Panc1 (cell line): ENCODE data around the gene GPRIN1. TPM values are rescaled to one million over a fixed set of nuclear protein-coding genes. Genes with fewer than 3 reads are reported as not detected.

Experiments used
- ATAC-seq: fragments of 200-7000 bp; cut with Tn5 transposase; 2 replicates; pipeline ENCODE4 v1.9.1; 2020; ENCODE audit warnings: mild to moderate bottlenecking, moderate library complexity
- BruUV-seq: library from RNA; stranded (reverse); fragments of 400-500 nt; replicated peaks from 2 replicates; lab custom pipeline; 2021; lab: Mats Ljungman, UMichigan
- CTCF ChIA-PET: fragments of 300-600 bp; sonication (Branson Sonifier 250); formaldehyde crosslinking; loops from one replicate; lab custom pipeline; 2022; ENCODE audit warnings: antibody characterized with exemption; lab: Charles Lee
- POLR2A ChIA-PET: fragments of 300-600 bp; sonication (Branson Sonifier 250); formaldehyde crosslinking; loops from one replicate; lab custom pipeline; 2022; ENCODE audit warnings: antibody characterized with exemption; lab: Charles Lee
- DNase-seq: peaks from one replicate; pipeline ENCODE4 v3.0.0-alpha.2; 2010; ENCODE audit warnings: low read depth, low spot score
- H3K27ac ChIP-seq: 2 replicates; pipeline ENCODE4 v1.5.1; 2011; ENCODE audit warnings: mild to moderate bottlenecking, low read length, inconsistent platforms
- H3K27me3 ChIP-seq: fragments of 200-500 bp; sonication (Bioruptor generic); 2 replicates; pipeline ENCODE4 v1.6.0; 2014; ENCODE audit warnings: low read length, inconsistent platforms; ENCODE audit not compliant: control insufficient read depth, insufficient read depth
- H3K36me3 ChIP-seq: fragments of 200-500 bp; sonication (Bioruptor generic); 2 replicates; pipeline ENCODE4 v1.5.1; 2014; ENCODE audit warnings: inconsistent platforms, mild to moderate bottlenecking, low read length, moderate library complexity; ENCODE audit not compliant: control insufficient read depth, insufficient read depth
- H3K4me1 ChIP-seq: 2 replicates; pipeline ENCODE4 v1.5.1; 2011; ENCODE audit warnings: inconsistent platforms, mild to moderate bottlenecking, low read length, moderate library complexity; ENCODE audit not compliant: control insufficient read depth, insufficient read depth
- H3K4me3 ChIP-seq, 2 experiments: 2 replicates each; pipeline ENCODE4 v1.5.1; 2011 to 2012; ENCODE audit warnings: low read depth in 2 of 2, low read length in 2 of 2, mild to moderate bottlenecking in 2 of 2, inconsistent platforms in 1 of 2, moderate library complexity in 1 of 2
- H3K9me3 ChIP-seq: fragments of 200-500 bp; sonication (Bioruptor generic); 2 replicates; pipeline ENCODE4 v1.5.1; 2014; ENCODE audit warnings: low read depth, mild to moderate bottlenecking, inconsistent platforms, low read length, moderate library complexity; ENCODE audit not compliant: control insufficient read depth, insufficient read depth
- POLR2AphosphoS5 ChIP-seq: IDR thresholded peaks from 2 replicates; pipeline ENCODE4 v1.6.1; 2012; ENCODE audit warnings: mild to moderate bottlenecking, low read depth, low read length, moderate library complexity
- SIN3A ChIP-seq: IDR thresholded peaks from 2 replicates; pipeline ENCODE4 v1.6.1; 2012; ENCODE audit warnings: low read depth, mild to moderate bottlenecking, low read length, moderate library complexity, borderline replicate concordance; ENCODE audit not compliant: insufficient read depth
- TCF7L2 ChIP-seq: IDR thresholded peaks from 2 replicates; pipeline ENCODE4 v1.6.1; 2011; ENCODE audit warnings: mild to moderate bottlenecking, low read depth, low read length, inconsistent platforms
- in situ Hi-C: cut with HindIII; loops from 2 replicates; pipeline ENCODE4 v1.10.0; 2016; ENCODE audit warnings: low sequenced_read_pairs, low pct_unique_long_range_greater_than_20kb
- intact Hi-C: fragments of 100-400 bp; cut with micrococcal nuclease; formaldehyde crosslinking; loops from one replicate; pipeline ENCODE4 v1.10.0; 2022; ENCODE audit not compliant: unreplicated experiment
- total RNA-seq: library from RNA; stranded (reverse); gene quantifications from one replicate; pipeline ENCODE4 v1.2.1, GENCODE V29; 2021; ENCODE audit not compliant: unreplicated experiment
- TF ChIP-seq, protein P1 (sequence below): fragments of 450-650 bp; IDR thresholded peaks from 2 replicates; pipeline ENCODE4 v1.5.1; 2017; ENCODE audit warnings: mild to moderate bottlenecking
- TF ChIP-seq, protein P2 (sequence below), 2 experiments: IDR thresholded peaks; 2 replicates each; pipeline ENCODE4 v1.6.1; 2011 to 2012; ENCODE audit warnings: low read depth in 2 of 2, control low read depth in 1 of 2, low read length in 1 of 2, mild to moderate bottlenecking in 1 of 2, moderate library complexity in 1 of 2; ENCODE audit not compliant: insufficient read depth in 1 of 2

The GPRIN1 gene
- total RNA-seq, 1 experiment from 2014 or later: 18.9 TPM

DNA sequence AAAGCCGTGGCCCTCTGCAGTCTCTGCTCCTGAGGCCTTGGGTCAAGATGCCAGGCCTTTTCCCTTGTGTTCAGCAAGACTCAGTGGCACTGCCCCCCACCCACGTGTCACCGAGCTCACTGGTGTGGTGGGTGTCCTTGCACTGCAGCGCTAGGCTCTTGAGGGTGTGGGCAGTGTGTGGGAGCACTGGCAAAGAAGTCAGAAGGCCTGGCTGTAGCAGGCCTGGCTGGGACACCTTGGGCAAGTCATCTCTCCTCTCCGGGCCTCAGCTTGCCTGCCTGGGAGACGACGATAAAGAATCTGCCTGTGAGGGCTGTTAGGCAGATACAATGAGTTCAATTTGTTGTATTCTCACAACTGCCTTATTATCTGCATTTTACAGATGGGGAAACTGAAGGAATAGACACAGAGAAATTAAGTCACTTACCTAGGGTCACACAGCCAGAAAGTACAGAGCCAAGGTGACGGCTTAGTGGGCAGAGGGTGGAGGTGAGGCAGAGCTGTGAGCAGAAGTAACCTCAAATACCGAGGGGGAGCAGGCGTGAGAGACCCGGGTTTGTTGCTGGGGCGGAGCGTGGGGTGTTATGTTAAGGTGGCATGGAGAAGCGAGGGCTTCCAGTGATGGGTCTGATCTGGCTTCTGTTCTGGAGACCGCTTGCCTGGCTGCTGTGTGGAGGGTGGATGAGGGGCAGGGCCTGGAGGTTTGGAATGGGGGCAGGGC, 38.7 kb upstream of the GPRIN1 start:
- in situ Hi-C loops: no loop called here

DNA sequence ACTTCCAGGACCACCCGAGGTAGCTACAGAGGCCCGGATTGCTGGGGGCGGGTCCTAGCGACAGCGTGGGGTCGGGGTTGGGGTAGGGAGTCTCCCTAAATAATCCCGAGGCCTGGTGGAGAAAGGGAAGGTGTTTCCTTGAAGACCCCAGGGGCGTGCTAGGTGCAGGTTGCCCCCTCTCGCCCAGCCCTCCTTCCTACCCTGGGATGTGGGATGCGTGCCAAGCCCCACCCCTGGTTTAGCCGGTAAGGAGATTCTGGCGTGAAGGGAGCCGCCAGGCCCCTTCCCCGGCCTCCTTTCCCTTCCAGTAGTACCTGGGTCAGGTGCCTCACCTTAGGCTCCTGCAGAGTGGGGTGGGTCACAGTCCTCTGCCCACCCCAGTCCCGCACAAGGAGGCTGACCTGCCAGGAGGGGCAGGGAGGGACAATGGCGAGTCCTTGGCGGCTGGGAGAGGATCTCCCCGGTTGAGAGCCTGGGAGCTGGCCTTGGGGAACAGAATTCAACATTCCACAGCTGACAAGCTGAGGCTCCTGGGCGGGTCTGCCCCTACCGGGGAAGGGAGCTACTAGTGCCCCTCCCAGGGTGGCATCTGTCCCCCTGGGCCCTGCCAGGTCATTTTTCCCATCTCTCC, 38.0 kb upstream of the GPRIN1 start:
- H3K4me3 ChIP-seq: peak overlapping the region; percentile 78 to 89
- no TSS peak for BruUV-seq
- H3K36me3 ChIP-seq: peaks cover 3% of the 10 kb centered on the region; the same call in 1 of the 2 replicates
- POLR2A ChIA-PET: interaction anchor here (0.6 kb wide), 1 partner anchor 173 kb away, joined by 5 read pairs; no protein-coding TSS in a partner anchor
- peak overlapping the region; percentile 84 for H3K27ac ChIP-seq
- ATAC-seq (no peak), DNase-seq (no peak)
- no peaks in the 10 kb centered on the region for H3K27me3 ChIP-seq
- intact Hi-C loops: no loop called here
- TF ChIP-seq POLR2AphosphoS5 (no peak), TCF7L2 (no peak), SIN3A (no peak)
- TF ChIP-seq, protein P1, sequence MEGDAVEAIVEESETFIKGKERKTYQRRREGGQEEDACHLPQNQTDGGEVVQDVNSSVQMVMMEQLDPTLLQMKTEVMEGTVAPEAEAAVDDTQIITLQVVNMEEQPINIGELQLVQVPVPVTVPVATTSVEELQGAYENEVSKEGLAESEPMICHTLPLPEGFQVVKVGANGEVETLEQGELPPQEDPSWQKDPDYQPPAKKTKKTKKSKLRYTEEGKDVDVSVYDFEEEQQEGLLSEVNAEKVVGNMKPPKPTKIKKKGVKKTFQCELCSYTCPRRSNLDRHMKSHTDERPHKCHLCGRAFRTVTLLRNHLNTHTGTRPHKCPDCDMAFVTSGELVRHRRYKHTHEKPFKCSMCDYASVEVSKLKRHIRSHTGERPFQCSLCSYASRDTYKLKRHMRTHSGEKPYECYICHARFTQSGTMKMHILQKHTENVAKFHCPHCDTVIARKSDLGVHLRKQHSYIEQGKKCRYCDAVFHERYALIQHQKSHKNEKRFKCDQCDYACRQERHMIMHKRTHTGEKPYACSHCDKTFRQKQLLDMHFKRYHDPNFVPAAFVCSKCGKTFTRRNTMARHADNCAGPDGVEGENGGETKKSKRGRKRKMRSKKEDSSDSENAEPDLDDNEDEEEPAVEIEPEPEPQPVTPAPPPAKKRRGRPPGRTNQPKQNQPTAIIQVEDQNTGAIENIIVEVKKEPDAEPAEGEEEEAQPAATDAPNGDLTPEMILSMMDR: no peak
- TF ChIP-seq, protein P2, sequence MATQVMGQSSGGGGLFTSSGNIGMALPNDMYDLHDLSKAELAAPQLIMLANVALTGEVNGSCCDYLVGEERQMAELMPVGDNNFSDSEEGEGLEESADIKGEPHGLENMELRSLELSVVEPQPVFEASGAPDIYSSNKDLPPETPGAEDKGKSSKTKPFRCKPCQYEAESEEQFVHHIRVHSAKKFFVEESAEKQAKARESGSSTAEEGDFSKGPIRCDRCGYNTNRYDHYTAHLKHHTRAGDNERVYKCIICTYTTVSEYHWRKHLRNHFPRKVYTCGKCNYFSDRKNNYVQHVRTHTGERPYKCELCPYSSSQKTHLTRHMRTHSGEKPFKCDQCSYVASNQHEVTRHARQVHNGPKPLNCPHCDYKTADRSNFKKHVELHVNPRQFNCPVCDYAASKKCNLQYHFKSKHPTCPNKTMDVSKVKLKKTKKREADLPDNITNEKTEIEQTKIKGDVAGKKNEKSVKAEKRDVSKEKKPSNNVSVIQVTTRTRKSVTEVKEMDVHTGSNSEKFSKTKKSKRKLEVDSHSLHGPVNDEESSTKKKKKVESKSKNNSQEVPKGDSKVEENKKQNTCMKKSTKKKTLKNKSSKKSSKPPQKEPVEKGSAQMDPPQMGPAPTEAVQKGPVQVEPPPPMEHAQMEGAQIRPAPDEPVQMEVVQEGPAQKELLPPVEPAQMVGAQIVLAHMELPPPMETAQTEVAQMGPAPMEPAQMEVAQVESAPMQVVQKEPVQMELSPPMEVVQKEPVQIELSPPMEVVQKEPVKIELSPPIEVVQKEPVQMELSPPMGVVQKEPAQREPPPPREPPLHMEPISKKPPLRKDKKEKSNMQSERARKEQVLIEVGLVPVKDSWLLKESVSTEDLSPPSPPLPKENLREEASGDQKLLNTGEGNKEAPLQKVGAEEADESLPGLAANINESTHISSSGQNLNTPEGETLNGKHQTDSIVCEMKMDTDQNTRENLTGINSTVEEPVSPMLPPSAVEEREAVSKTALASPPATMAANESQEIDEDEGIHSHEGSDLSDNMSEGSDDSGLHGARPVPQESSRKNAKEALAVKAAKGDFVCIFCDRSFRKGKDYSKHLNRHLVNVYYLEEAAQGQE (IDR thresholded peaks at IDR 0.05; ENCODE audit: insufficient read depth in 1 of 2, low read depth in 2 of 2, low read length in 1 of 2): no peak
- peaks cover 18% of the 10 kb centered on the region for H3K4me1 ChIP-seq
- CTCF ChIA-PET: interaction anchor here (0.8 to 2.3 kb wide), 2 partner anchors 13 kb away, joined by 13 to 17 read pairs; no protein-coding TSS in a partner anchor
- H3K9me3 ChIP-seq: no peaks in the 10 kb centered on the region
- in situ Hi-C loops: no loop called here

More for the DNA sequence above, 38.7 kb upstream of the GPRIN1 start:
- ChIA-PET CTCF (interaction anchor here (0.8 kb wide), 1 partner anchor 12 kb away, joined by 13 read pairs; no protein-coding TSS in a partner anchor), POLR2A (interaction anchor here (0.6 kb wide), 1 partner anchor 172 kb away, joined by 5 read pairs; no protein-coding TSS in a partner anchor)
- H3K4me3 ChIP-seq: peak overlapping the region; percentile 78 to 89
- no peaks in the 10 kb centered on the region for H3K27me3 ChIP-seq
- H3K9me3 ChIP-seq: no peaks in the 10 kb centered on the region
- peak overlapping the region; percentile 84 for H3K27ac ChIP-seq
- DNase-seq (no peak), ATAC-seq (no peak)
- peaks cover 3% of the 10 kb centered on the region; the same call in 1 of the 2 replicates for H3K36me3 ChIP-seq
- intact Hi-C loops: no loop called here
- TF ChIP-seq SIN3A (no peak), POLR2AphosphoS5 (no peak), TCF7L2 (no peak)
- TF ChIP-seq, protein P1: no peak
- TF ChIP-seq, protein P2 (IDR thresholded peaks at IDR 0.05; ENCODE audit: insufficient read depth in 1 of 2, low read depth in 2 of 2, low read length in 1 of 2): no peak
- no TSS peak for BruUV-seq
- H3K4me1 ChIP-seq: peaks cover 18% of the 10 kb centered on the region
